Measurements from ENCODE around the gene KCNK18. TPM values are rescaled to one million over a fixed set of nuclear protein-coding genes. Genes with fewer than 3 reads are reported as not detected.

The KCNK18 gene
- total RNA-seq, 1 donor from 2014 or later: not detected

DNA sequence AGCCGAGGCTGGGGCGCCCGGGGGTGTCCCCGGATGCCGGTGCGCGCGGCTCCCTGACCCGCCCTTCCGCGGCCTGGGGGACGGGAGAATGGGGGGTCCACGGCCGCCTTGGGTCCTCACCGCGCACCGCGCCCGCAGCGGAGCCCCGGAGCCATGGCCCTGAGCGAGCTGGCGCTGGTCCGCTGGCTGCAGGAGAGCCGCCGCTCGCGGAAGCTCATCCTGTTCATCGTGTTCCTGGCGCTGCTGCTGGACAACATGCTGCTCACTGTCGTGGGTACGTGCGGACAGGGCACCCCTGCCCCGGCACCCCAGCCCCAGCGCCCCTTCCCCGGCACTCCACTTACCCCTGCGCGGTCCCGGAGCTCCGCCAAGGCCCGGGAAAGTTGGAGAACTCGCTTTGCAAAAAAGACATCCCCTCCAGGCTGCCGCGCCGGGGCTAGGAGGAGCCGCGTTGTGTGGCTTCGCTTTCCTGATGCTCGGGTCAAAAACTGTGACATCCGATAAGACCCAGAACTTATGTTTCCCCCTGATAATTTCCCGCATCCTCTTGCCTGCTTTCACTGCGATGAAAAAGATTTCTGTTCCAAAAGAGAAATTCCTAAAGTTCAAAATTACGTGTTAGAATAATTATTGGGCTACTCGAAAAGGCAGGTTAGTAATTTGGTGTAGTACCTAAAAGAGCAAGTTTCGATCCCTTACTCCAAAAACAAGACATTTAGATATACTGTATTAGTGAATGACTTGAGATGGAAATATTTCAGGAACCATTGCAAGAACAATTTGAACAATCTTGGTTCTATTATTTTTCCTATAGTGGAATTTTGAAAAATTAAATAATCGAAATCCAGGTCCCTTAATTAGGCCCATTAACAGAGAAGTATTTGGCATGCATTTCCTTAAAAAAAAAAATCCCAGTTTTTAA, 44.5 kb downstream of the KCNK18 start:
- H3K4me3 Mint-ChIP-seq (ENCODE audit: unreplicated experiment): peak overlapping the region; percentile 87
- TF ChIP-seq, protein P1, sequence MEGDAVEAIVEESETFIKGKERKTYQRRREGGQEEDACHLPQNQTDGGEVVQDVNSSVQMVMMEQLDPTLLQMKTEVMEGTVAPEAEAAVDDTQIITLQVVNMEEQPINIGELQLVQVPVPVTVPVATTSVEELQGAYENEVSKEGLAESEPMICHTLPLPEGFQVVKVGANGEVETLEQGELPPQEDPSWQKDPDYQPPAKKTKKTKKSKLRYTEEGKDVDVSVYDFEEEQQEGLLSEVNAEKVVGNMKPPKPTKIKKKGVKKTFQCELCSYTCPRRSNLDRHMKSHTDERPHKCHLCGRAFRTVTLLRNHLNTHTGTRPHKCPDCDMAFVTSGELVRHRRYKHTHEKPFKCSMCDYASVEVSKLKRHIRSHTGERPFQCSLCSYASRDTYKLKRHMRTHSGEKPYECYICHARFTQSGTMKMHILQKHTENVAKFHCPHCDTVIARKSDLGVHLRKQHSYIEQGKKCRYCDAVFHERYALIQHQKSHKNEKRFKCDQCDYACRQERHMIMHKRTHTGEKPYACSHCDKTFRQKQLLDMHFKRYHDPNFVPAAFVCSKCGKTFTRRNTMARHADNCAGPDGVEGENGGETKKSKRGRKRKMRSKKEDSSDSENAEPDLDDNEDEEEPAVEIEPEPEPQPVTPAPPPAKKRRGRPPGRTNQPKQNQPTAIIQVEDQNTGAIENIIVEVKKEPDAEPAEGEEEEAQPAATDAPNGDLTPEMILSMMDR (IDR thresholded peaks at IDR 0.05; ENCODE audit: partially characterized antibody, unreplicated experiment): no peak
- peak overlapping the region; percentile 45 for H3K27ac Mint-ChIP-seq (ENCODE audit: unreplicated experiment)
- H3K36me3 Mint-ChIP-seq (ENCODE audit: unreplicated experiment): peaks cover 1% of the 10 kb centered on the region
- DNase-seq: peak; percentile 56
- peaks cover 13% of the 10 kb centered on the region for H3K4me1 Mint-ChIP-seq (ENCODE audit: low read depth, unreplicated experiment)
- peaks cover 10% of the 10 kb centered on the region for H3K27me3 Mint-ChIP-seq (ENCODE audit: unreplicated experiment)
- peaks cover 5% of the 10 kb centered on the region for H3K9me3 Mint-ChIP-seq (ENCODE audit: unreplicated experiment)

DNA sequence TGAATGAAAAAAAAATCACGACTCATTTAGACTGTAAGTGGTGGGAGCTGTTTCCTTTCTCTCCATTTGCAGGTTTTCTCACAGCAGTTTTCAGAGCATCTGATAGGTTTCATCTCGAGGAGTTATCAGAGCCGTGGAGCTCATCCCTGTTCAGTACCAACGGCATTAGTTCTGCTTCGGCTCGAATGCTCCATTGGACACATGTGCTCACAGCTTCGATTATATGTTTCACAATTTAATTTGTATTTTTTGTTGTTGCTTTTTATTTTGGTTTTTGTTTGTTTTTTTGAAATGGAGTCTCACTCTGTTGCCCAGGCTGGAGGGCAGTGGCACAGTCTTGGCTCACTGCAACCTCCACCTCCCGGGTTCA, 45.2 kb downstream of the KCNK18 start:
- H3K27me3 Mint-ChIP-seq (ENCODE audit: unreplicated experiment): peaks cover 12% of the 10 kb centered on the region
- H3K9me3 Mint-ChIP-seq (ENCODE audit: unreplicated experiment): peaks cover 5% of the 10 kb centered on the region
- no peak for DNase-seq
- peak overlapping the region; percentile 66 for H3K4me3 Mint-ChIP-seq (ENCODE audit: unreplicated experiment)
- H3K27ac Mint-ChIP-seq (ENCODE audit: unreplicated experiment): no peak overlapping the region
- no peaks in the 10 kb centered on the region for H3K36me3 Mint-ChIP-seq (ENCODE audit: unreplicated experiment)
- H3K4me1 Mint-ChIP-seq (ENCODE audit: low read depth, unreplicated experiment): peaks cover 13% of the 10 kb centered on the region
- TF ChIP-seq, protein P1 (IDR thresholded peaks at IDR 0.05; ENCODE audit: partially characterized antibody, unreplicated experiment): no peak

DNA sequence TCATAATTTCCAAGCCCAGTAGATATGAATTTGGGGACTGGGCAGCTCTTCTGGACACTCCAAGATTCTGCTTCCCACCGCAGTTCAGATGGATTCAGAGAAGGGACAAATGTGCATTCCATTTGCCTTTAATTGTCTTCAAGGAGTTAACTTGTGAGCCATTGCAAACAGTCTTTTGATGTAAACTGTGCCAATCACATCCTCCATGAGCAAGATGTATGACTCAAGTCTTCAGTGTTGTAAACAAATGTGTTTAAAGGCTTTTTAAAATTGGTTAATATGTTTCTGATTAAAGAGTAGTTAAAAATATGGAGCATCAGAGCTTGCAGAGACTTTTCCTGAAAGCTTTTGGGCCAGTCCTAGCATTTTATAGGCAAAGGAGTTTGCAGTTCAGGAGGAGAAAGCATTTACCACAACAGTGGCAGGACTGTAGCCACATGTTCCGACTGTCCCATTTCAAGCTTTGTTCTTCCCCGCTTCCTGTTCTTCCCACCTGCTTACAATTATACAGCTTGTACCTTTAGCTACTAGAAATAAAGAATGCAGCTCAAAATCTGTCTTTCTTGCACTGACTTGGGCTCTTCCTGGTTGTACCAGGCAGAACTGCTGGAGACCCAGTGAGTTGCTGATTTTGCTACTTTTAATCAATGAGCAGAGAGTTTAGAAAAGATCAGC, 49.8 kb downstream of the KCNK18 start:
- TF ChIP-seq, protein P1 (IDR thresholded peaks at IDR 0.05; ENCODE audit: partially characterized antibody, unreplicated experiment): no peak
- Mint-ChIP-seq H3K27me3 (ENCODE audit: unreplicated experiment) (peaks cover 12% of the 10 kb centered on the region), H3K4me3 (ENCODE audit: unreplicated experiment) (no peak overlapping the region), H3K9me3 (ENCODE audit: unreplicated experiment) (peaks cover 1% of the 10 kb centered on the region), H3K36me3 (ENCODE audit: unreplicated experiment) (no peaks in the 10 kb centered on the region), H3K4me1 (ENCODE audit: low read depth, unreplicated experiment) (peaks cover 13% of the 10 kb centered on the region), H3K27ac (ENCODE audit: unreplicated experiment) (no peak overlapping the region)
- no peak for DNase-seq

- Mint-ChIP-seq H3K4me3 (ENCODE audit: unreplicated experiment) (no peak overlapping the region), H3K4me1 (ENCODE audit: low read depth, unreplicated experiment) (peaks cover 20% of the 10 kb centered on the region), H3K36me3 (ENCODE audit: unreplicated experiment) (no peaks in the 10 kb centered on the region), H3K9me3 (ENCODE audit: unreplicated experiment) (peaks cover 1% of the 10 kb centered on the region), H3K27me3 (ENCODE audit: unreplicated experiment) (peaks cover 9% of the 10 kb centered on the region), H3K27ac (ENCODE audit: unreplicated experiment) (no peak overlapping the region)
- no peak for DNase-seq
- TF ChIP-seq, protein P1 (IDR thresholded peaks at IDR 0.05; ENCODE audit: partially characterized antibody, unreplicated experiment): no peak
Observed at GRCh38 chr10:117248750-117249465, 51.6 kb downstream of the KCNK18 start.

Data from glutamatergic neuron (in vitro differentiated cells).